Smooth muscle cell (in vitro differentiated cells): ENCODE measurements around the gene CHRNE. TPM values are rescaled to one million over a fixed set of nuclear protein-coding genes. Genes with fewer than 3 reads are reported as not detected.
"Not testable (repeated sequence)": the region's sequence is repeated elsewhere in the genome, so short reads cannot be mapped to it uniquely, and the experiment has no call there.

Source experiments
- DNase-seq: peaks from one replicate; lab custom pipeline; 2025; ENCODE audit not compliant: unreplicated experiment; lab: John Stamatoyannopoulos, UW
- H2AFZ ChIP-seq: fragments of 200-600 bp; sonication (generic); 2 replicates; pipeline ENCODE4 v1.6.0; 2016; ENCODE audit warnings: antibody characterized with exemption, low read depth, mild to moderate bottlenecking
- H3F3A ChIP-seq: fragments of 200-600 bp; sonication (generic); 2 replicates; pipeline ENCODE4 v1.6.0; 2017; ENCODE audit warnings: antibody characterized with exemption, low read depth
- H3K27ac ChIP-seq: fragments of 200-600 bp; sonication (generic); 2 replicates; pipeline ENCODE4 v1.5.1; 2016; ENCODE audit warnings: low read depth, mild to moderate bottlenecking
- H3K27me3 ChIP-seq: fragments of 200-600 bp; sonication (generic); 2 replicates; pipeline ENCODE4 v1.6.1; 2016; ENCODE audit warnings: low read depth, mild to moderate bottlenecking
- H3K36me3 ChIP-seq: fragments of 200-600 bp; sonication (generic); 2 replicates; pipeline ENCODE4 v1.5.1; 2016; ENCODE audit warnings: low read depth
- H3K4me1 ChIP-seq: fragments of 200-600 bp; sonication (generic); 2 replicates; pipeline ENCODE4 v1.5.1; 2016; ENCODE audit warnings: low read depth
- H3K4me2 ChIP-seq: fragments of 200-600 bp; sonication (generic); 2 replicates; pipeline ENCODE4 v1.6.0; 2016; ENCODE audit warnings: mild to moderate bottlenecking
- H3K4me3 ChIP-seq: fragments of 200-600 bp; sonication (generic); 2 replicates; pipeline ENCODE4 v1.5.1; 2016; ENCODE audit warnings: mild to moderate bottlenecking
- H3K79me2 ChIP-seq: fragments of 200-600 bp; sonication (generic); 2 replicates; pipeline ENCODE4 v1.6.0; 2016; ENCODE audit warnings: low read depth, mild to moderate bottlenecking
- H3K9ac ChIP-seq: fragments of 200-600 bp; sonication (generic); 2 replicates; pipeline ENCODE4 v1.6.0; 2016; ENCODE audit warnings: low read depth
- H3K9me3 ChIP-seq: fragments of 200-600 bp; sonication (generic); replicated peaks from 2 replicates; pipeline ENCODE4 v1.5.1; 2016; ENCODE audit warnings: low read depth
- H4K20me1 ChIP-seq: fragments of 200-600 bp; sonication (generic); 2 replicates; pipeline ENCODE4 v1.6.0; 2016; ENCODE audit warnings: low read depth
- CTCF ChIP-seq: fragments of 200-600 bp; sonication (generic); IDR thresholded peaks from 2 replicates; pipeline ENCODE4 v1.5.1; 2017; ENCODE audit warnings: borderline replicate concordance, mild to moderate bottlenecking, antibody characterized with exemption; ENCODE audit not compliant: insufficient read depth, poor library complexity, severe bottlenecking
- WGBS: methylation state at CpG from one replicate; pipeline ENCODE4 v1.1.7; 2016; ENCODE audit warnings: low lambda C conversion rate; 5-methylcytosine and 5-hydroxymethylcytosine counted together
- polyA plus RNA-seq: library from polyadenylated mRNA; unstranded; fragments of >200 nt; fragmentation: Nextera tagmentation; extraction: Ambion mirVana; gene quantifications from 2 replicates; pipeline ENCODE4 v1.2.1, GENCODE V29; 2016
- total RNA-seq: library from RNA; depleted of rRNA; stranded (reverse); fragments of >200 nt; gene quantifications from 2 replicates; pipeline ENCODE4 v1.2.3, GENCODE V29; 2014

CHRNE gene
- total and polyA plus RNA-seq, 2 experiments from 2014 or later: 1.7 to 2.7 TPM

GRCh38 chr17:4859816-4860625, 42.9 kb downstream of the CHRNE start:
- Histone ChIP-seq H3K27me3 (no peaks in the 10 kb centered on the region), H2AFZ (no peak overlapping the region), H3K79me2 (peaks cover 31% of the 10 kb centered on the region), H4K20me1 (peaks cover 46% of the 10 kb centered on the region), H3K4me1 (peaks cover 20% of the 10 kb centered on the region), H3K9me3 (no peaks in the 10 kb centered on the region), H3K9ac (no peak overlapping the region), H3K4me3 (no peak overlapping the region), H3K4me2 (no peak overlapping the region), H3F3A (no peaks in the 10 kb centered on the region), H3K27ac (peak overlapping the region; percentile 24), H3K36me3 (no peaks in the 10 kb centered on the region)
- WGBS: 89% methylated on average over 32 of the region's 32 CpGs
- no peak for TF ChIP-seq CTCF
- no peak for DNase-seq

- no peak for TF ChIP-seq CTCF
- Histone ChIP-seq H4K20me1 (peaks cover 50% of the 10 kb centered on the region), H3K79me2 (peaks cover 31% of the 10 kb centered on the region), H3F3A (no peaks in the 10 kb centered on the region), H3K9ac (no peak overlapping the region), H2AFZ (no peak overlapping the region), H3K27me3 (no peaks in the 10 kb centered on the region), H3K27ac (peak overlapping the region; percentile 71), H3K9me3 (no peaks in the 10 kb centered on the region), H3K4me3 (no peak overlapping the region), H3K4me1 (peaks cover 23% of the 10 kb centered on the region), H3K36me3 (no peaks in the 10 kb centered on the region), H3K4me2 (no peak overlapping the region)
- DNase-seq: no peak
- WGBS: 41% methylated on average over 2 of the region's 5 CpGs
Observed at GRCh38 chr17:4858882-4859260, 44.0 kb downstream of the CHRNE start.

GRCh38 chr17:4858068-4858881, 44.6 kb downstream of the CHRNE start:
- TF ChIP-seq CTCF: no peak
- Histone ChIP-seq H3K4me3 (no peak overlapping the region), H3K9me3 (no peaks in the 10 kb centered on the region), H3F3A (no peaks in the 10 kb centered on the region), H2AFZ (no peak overlapping the region), H3K4me1 (peaks cover 25% of the 10 kb centered on the region), H4K20me1 (peaks cover 53% of the 10 kb centered on the region), H3K27ac (peak overlapping the region; percentile 71), H3K4me2 (peak overlapping the region; percentile 40), H3K27me3 (no peaks in the 10 kb centered on the region), H3K79me2 (peaks cover 31% of the 10 kb centered on the region), H3K36me3 (no peaks in the 10 kb centered on the region), H3K9ac (no peak overlapping the region)
- no peak for DNase-seq
- 65% methylated on average over 7 of the region's 7 CpGs for WGBS

GRCh38 chr17:4857347-4857746, 45.6 kb downstream of the CHRNE start:
- H3K4me3 ChIP-seq, H2AFZ ChIP-seq, H3K4me2 ChIP-seq, H3K27me3 ChIP-seq, H3F3A ChIP-seq, H3K36me3 ChIP-seq, H3K9ac ChIP-seq, H3K9me3 ChIP-seq, DNase-seq: not testable (repeated sequence)
- H3K4me1 ChIP-seq: peaks cover 25% of the 10 kb centered on the region
- peak overlapping the region; percentile 12 for H3K27ac ChIP-seq
- WGBS: 88% methylated on average over 6 of the region's 7 CpGs
- H4K20me1 ChIP-seq: peaks cover 51% of the 10 kb centered on the region
- peaks cover 26% of the 10 kb centered on the region for H3K79me2 ChIP-seq
